Panc1 (cell line): ENCODE results near the gene ITM2B. TPM values are rescaled to one million over a fixed set of nuclear protein-coding genes. Genes with fewer than 3 reads are reported as not detected.

Experiments
- ATAC-seq: fragments of 200-7000 bp; cut with Tn5 transposase; 2 replicates; pipeline ENCODE4 v1.9.1; 2020; ENCODE audit warnings: mild to moderate bottlenecking, moderate library complexity
- Bru-seq: library from RNA; stranded (reverse); fragments of 400-500 nt; gene quantifications from one replicate; lab custom pipeline; 2021; lab: Mats Ljungman, UMichigan
- BruChase-seq, 2 experiments: library from RNA; stranded (reverse); fragments of 400-500 nt; gene quantifications; one replicate each; lab custom pipeline; 2021; lab: Mats Ljungman, UMichigan
- BruUV-seq: library from RNA; stranded (reverse); fragments of 400-500 nt; replicated peaks from 2 replicates; lab custom pipeline; 2021; lab: Mats Ljungman, UMichigan
- CTCF ChIA-PET: fragments of 300-600 bp; sonication (Branson Sonifier 250); formaldehyde crosslinking; loops from one replicate; lab custom pipeline; 2022; ENCODE audit warnings: antibody characterized with exemption; lab: Charles Lee
- POLR2A ChIA-PET: fragments of 300-600 bp; sonication (Branson Sonifier 250); formaldehyde crosslinking; loops from one replicate; lab custom pipeline; 2022; ENCODE audit warnings: antibody characterized with exemption; lab: Charles Lee
- DNase-seq: peaks from one replicate; pipeline ENCODE4 v3.0.0-alpha.2; 2010; ENCODE audit warnings: low read depth, low spot score
- H3K27ac ChIP-seq: 2 replicates; pipeline ENCODE4 v1.5.1; 2011; ENCODE audit warnings: mild to moderate bottlenecking, low read length, inconsistent platforms
- H3K27me3 ChIP-seq: fragments of 200-500 bp; sonication (Bioruptor generic); 2 replicates; pipeline ENCODE4 v1.6.0; 2014; ENCODE audit warnings: low read length, inconsistent platforms; ENCODE audit not compliant: control insufficient read depth, insufficient read depth
- H3K36me3 ChIP-seq: fragments of 200-500 bp; sonication (Bioruptor generic); 2 replicates; pipeline ENCODE4 v1.5.1; 2014; ENCODE audit warnings: inconsistent platforms, mild to moderate bottlenecking, low read length, moderate library complexity; ENCODE audit not compliant: control insufficient read depth, insufficient read depth
- H3K4me1 ChIP-seq: 2 replicates; pipeline ENCODE4 v1.5.1; 2011; ENCODE audit warnings: inconsistent platforms, mild to moderate bottlenecking, low read length, moderate library complexity; ENCODE audit not compliant: control insufficient read depth, insufficient read depth
- H3K4me3 ChIP-seq, 2 experiments: 2 replicates each; pipeline ENCODE4 v1.5.1; 2011 to 2012; ENCODE audit warnings: low read depth in 2 of 2, low read length in 2 of 2, mild to moderate bottlenecking in 2 of 2, inconsistent platforms in 1 of 2, moderate library complexity in 1 of 2
- H3K9me3 ChIP-seq: fragments of 200-500 bp; sonication (Bioruptor generic); 2 replicates; pipeline ENCODE4 v1.5.1; 2014; ENCODE audit warnings: low read depth, mild to moderate bottlenecking, inconsistent platforms, low read length, moderate library complexity; ENCODE audit not compliant: control insufficient read depth, insufficient read depth
- POLR2AphosphoS5 ChIP-seq: IDR thresholded peaks from 2 replicates; pipeline ENCODE4 v1.6.1; 2012; ENCODE audit warnings: mild to moderate bottlenecking, low read depth, low read length, moderate library complexity
- SIN3A ChIP-seq: IDR thresholded peaks from 2 replicates; pipeline ENCODE4 v1.6.1; 2012; ENCODE audit warnings: low read depth, mild to moderate bottlenecking, low read length, moderate library complexity, borderline replicate concordance; ENCODE audit not compliant: insufficient read depth
- TCF7L2 ChIP-seq: IDR thresholded peaks from 2 replicates; pipeline ENCODE4 v1.6.1; 2011; ENCODE audit warnings: mild to moderate bottlenecking, low read depth, low read length, inconsistent platforms
- in situ Hi-C: cut with HindIII; loops from 2 replicates; pipeline ENCODE4 v1.10.0; 2016; ENCODE audit warnings: low sequenced_read_pairs, low pct_unique_long_range_greater_than_20kb
- intact Hi-C: fragments of 100-400 bp; cut with micrococcal nuclease; formaldehyde crosslinking; loops from one replicate; pipeline ENCODE4 v1.10.0; 2022; ENCODE audit not compliant: unreplicated experiment
- long read RNA-seq: library from polyadenylated mRNA; unstranded; transcript quantifications from one replicate; pipeline ENCODE4 v2.0.0, GENCODE V29; 2021; ENCODE audit not compliant: unreplicated experiment
- polyA plus RNA-seq: library from polyadenylated mRNA; unstranded; fragments of >200 nt; gene quantifications from one replicate; pipeline ENCODE4 v1.2.1, GENCODE V29; 2012; ENCODE audit warnings: missing spikeins; ENCODE audit not compliant: insufficient read length
- total RNA-seq: library from RNA; stranded (reverse); gene quantifications from one replicate; pipeline ENCODE4 v1.2.1, GENCODE V29; 2021; ENCODE audit not compliant: unreplicated experiment
- TF ChIP-seq, protein P1 (sequence below), 2 experiments: IDR thresholded peaks; 2 replicates each; pipeline ENCODE4 v1.6.1; 2011 to 2012; ENCODE audit warnings: low read depth in 2 of 2, control low read depth in 1 of 2, low read length in 1 of 2, mild to moderate bottlenecking in 1 of 2, moderate library complexity in 1 of 2; ENCODE audit not compliant: insufficient read depth in 1 of 2
- TF ChIP-seq, protein P2 (sequence below): fragments of 450-650 bp; IDR thresholded peaks from 2 replicates; pipeline ENCODE4 v1.5.1; 2017; ENCODE audit warnings: mild to moderate bottlenecking

Gene ITM2B
- 156 TPM for total RNA-seq
- 124 TPM for polyA plus RNA-seq
- percentile 86 among the genes with signal in this experiment for Bru-seq, nascent RNA
- percentile 62 among the genes with signal in this experiment for BruChase-seq, experiment 1, labeled RNA remaining after a 2-hour chase
- BruChase-seq, experiment 2, labeled RNA remaining after a 6-hour chase = percentile 76 among the genes with signal in this experiment
- long read RNA-seq, full-length matches to known transcripts = 246 of 258 reads
- long read RNA-seq, partial matches to known transcripts = 7 of 258 reads
- long read RNA-seq, other reads (novel, unspliced or antisense) = 5 of 258 reads

GRCh38 chr13:48233046-48233888 lies at the start of gene ITM2B:
ITM2B (plus strand) TSS chr13:48233206; CDS start chr13:48233361, 155 bp downstream.
- Histone ChIP-seq H3K4me1 (peaks cover 31% of the 10 kb centered on the region), H3K9me3 (no peaks in the 10 kb centered on the region), H3K36me3 (peaks cover 2% of the 10 kb centered on the region; the same call in 1 of the 2 replicates), H3K4me3 (peak within 1 kb of the TSS; percentile 75 to 86), H3K27me3 (no peaks in the 10 kb centered on the region), H3K27ac (peak within 1 kb of the TSS; percentile 82)
- DNase-seq (no peak), ATAC-seq (peak; percentile 94)
- POLR2A ChIA-PET = no interaction called here
- CTCF ChIA-PET = interaction anchor here (0.6 to 1.4 kb wide), 3 partner anchors 107 to 293 kb away, joined by 3 to 6 read pairs (median 3); no protein-coding TSS in a partner anchor
- in situ Hi-C loops = no loop called here
- TF ChIP-seq TCF7L2 = no peak
- TF ChIP-seq SIN3A = no peak; the same call in 1 of the 2 replicates
- TF ChIP-seq, protein P1, sequence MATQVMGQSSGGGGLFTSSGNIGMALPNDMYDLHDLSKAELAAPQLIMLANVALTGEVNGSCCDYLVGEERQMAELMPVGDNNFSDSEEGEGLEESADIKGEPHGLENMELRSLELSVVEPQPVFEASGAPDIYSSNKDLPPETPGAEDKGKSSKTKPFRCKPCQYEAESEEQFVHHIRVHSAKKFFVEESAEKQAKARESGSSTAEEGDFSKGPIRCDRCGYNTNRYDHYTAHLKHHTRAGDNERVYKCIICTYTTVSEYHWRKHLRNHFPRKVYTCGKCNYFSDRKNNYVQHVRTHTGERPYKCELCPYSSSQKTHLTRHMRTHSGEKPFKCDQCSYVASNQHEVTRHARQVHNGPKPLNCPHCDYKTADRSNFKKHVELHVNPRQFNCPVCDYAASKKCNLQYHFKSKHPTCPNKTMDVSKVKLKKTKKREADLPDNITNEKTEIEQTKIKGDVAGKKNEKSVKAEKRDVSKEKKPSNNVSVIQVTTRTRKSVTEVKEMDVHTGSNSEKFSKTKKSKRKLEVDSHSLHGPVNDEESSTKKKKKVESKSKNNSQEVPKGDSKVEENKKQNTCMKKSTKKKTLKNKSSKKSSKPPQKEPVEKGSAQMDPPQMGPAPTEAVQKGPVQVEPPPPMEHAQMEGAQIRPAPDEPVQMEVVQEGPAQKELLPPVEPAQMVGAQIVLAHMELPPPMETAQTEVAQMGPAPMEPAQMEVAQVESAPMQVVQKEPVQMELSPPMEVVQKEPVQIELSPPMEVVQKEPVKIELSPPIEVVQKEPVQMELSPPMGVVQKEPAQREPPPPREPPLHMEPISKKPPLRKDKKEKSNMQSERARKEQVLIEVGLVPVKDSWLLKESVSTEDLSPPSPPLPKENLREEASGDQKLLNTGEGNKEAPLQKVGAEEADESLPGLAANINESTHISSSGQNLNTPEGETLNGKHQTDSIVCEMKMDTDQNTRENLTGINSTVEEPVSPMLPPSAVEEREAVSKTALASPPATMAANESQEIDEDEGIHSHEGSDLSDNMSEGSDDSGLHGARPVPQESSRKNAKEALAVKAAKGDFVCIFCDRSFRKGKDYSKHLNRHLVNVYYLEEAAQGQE (IDR thresholded peaks at IDR 0.05; ENCODE audit: insufficient read depth in 1 of 2, low read depth in 2 of 2, low read length in 1 of 2) = no peak
- TF ChIP-seq, protein P2, sequence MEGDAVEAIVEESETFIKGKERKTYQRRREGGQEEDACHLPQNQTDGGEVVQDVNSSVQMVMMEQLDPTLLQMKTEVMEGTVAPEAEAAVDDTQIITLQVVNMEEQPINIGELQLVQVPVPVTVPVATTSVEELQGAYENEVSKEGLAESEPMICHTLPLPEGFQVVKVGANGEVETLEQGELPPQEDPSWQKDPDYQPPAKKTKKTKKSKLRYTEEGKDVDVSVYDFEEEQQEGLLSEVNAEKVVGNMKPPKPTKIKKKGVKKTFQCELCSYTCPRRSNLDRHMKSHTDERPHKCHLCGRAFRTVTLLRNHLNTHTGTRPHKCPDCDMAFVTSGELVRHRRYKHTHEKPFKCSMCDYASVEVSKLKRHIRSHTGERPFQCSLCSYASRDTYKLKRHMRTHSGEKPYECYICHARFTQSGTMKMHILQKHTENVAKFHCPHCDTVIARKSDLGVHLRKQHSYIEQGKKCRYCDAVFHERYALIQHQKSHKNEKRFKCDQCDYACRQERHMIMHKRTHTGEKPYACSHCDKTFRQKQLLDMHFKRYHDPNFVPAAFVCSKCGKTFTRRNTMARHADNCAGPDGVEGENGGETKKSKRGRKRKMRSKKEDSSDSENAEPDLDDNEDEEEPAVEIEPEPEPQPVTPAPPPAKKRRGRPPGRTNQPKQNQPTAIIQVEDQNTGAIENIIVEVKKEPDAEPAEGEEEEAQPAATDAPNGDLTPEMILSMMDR = peak; percentile 58
- TF ChIP-seq POLR2AphosphoS5 = peak; percentile 56
- BruUV-seq = no TSS peak
- intact Hi-C loops = loop anchor here (5.0 kb wide), 1 partner anchor 106 kb away; no protein-coding TSS in a partner anchor

DNA sequence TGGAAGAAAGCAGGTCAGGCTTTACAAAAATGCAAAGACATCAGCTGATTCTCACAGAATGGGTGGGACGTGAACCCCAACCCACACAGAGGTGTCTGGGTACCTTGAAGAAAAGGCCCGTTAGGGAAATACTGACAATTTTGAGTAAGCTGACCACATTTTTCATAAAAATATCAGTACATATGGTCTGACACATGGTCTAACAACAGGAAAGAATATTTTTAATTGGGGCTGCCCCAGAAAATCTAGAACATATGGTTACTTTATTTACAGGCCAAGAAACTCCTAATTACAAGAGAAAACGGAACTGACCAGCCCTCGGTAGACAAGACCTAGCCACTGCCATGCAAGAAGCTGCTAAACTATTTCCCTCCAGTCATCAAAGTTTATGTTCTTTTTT lies 48.7 kb upstream of the ITM2B start:
- TF ChIP-seq SIN3A = no peak
- TF ChIP-seq, protein P1 (IDR thresholded peaks at IDR 0.05; ENCODE audit: insufficient read depth in 1 of 2, low read depth in 2 of 2, low read length in 1 of 2) = no peak
- no peak for TF ChIP-seq POLR2AphosphoS5
- TF ChIP-seq TCF7L2 = no peak
- TF ChIP-seq, protein P2 = no peak
- intact Hi-C loops (no loop called here), in situ Hi-C loops (no loop called here)
- H3K36me3 ChIP-seq = no peaks in the 10 kb centered on the region
- H3K9me3 ChIP-seq = no peaks in the 10 kb centered on the region
- ATAC-seq = no peak
- ChIA-PET POLR2A (no interaction called here), CTCF (no interaction called here)
- BruUV-seq = no TSS peak
- no peak overlapping the region for H3K27ac ChIP-seq
- H3K27me3 ChIP-seq = no peaks in the 10 kb centered on the region
- no peak overlapping the region for H3K4me3 ChIP-seq
- DNase-seq = no peak
- no peaks in the 10 kb centered on the region for H3K4me1 ChIP-seq
